ENCODE measurements around the gene IFI44. TPM values are rescaled to one million over a fixed set of nuclear protein-coding genes. Genes with fewer than 3 reads are reported as not detected.

The IFI44 gene
- total RNA-seq, 2 experiments from 2014 or later, result 56.1 to 60.1 TPM

GRCh38 chr1:78678324-78678723, 28.7 kb downstream of the IFI44 start:
- Mint-ChIP-seq H3K27me3 (peaks cover 3% of the 10 kb centered on the region), H3K36me3 (no peaks in the 10 kb centered on the region), H3K27ac (no peak overlapping the region), H3K9me3 (no peaks in the 10 kb centered on the region), H3K4me3 (no peak overlapping the region), H3K4me1 (ENCODE audit: low read depth) (peaks cover 5% of the 10 kb centered on the region)
- CTCF ChIA-PET, result interaction anchor here (0.9 to 2.1 kb wide), 6 partner anchors 8 to 547 kb away, joined by 3 to 23 read pairs (median 4); partner anchors contain the start of gene IFI44L
- POLR2A ChIA-PET, result no interaction called here
- intact Hi-C loops (cut with micrococcal nuclease), result no loop called here
- DNase-seq, result peak; percentile 30

- H3K27me3 Mint-ChIP-seq, result peaks cover 5% of the 10 kb centered on the region
- ChIA-PET CTCF (interaction anchor here (1.1 to 2.0 kb wide), 2 partner anchors 64 kb away, joined by 4 to 8 read pairs; no protein-coding TSS in a partner anchor), POLR2A (no interaction called here)
- H3K4me1 Mint-ChIP-seq (ENCODE audit: low read depth), result peaks cover 5% of the 10 kb centered on the region
- intact Hi-C loops (cut with micrococcal nuclease), result no loop called here
- H3K9me3 Mint-ChIP-seq, result no peaks in the 10 kb centered on the region
- no peak overlapping the region for H3K4me3 Mint-ChIP-seq
- no peak overlapping the region for H3K27ac Mint-ChIP-seq
- H3K36me3 Mint-ChIP-seq, result no peaks in the 10 kb centered on the region
- no peak for DNase-seq
Observed at GRCh38 chr1:78681265-78681664, 31.6 kb downstream of the IFI44 start.

GRCh38 chr1:78682496-78682895, 32.9 kb downstream of the IFI44 start:
- Mint-ChIP-seq H3K36me3 (no peaks in the 10 kb centered on the region), H3K9me3 (no peaks in the 10 kb centered on the region), H3K27me3 (peaks cover 5% of the 10 kb centered on the region), H3K4me1 (ENCODE audit: low read depth) (peaks cover 5% of the 10 kb centered on the region), H3K27ac (no peak overlapping the region), H3K4me3 (no peak overlapping the region)
- DNase-seq, result no peak
- intact Hi-C loops (cut with micrococcal nuclease), result no loop called here
- POLR2A ChIA-PET, result no interaction called here
- CTCF ChIA-PET, result interaction anchor here (1.1 to 1.8 kb wide), 2 partner anchors 65 kb away, joined by 4 to 5 read pairs; no protein-coding TSS in a partner anchor

- intact Hi-C loops (cut with micrococcal nuclease), result no loop called here
- no peak overlapping the region for H3K4me3 Mint-ChIP-seq
- H3K27ac Mint-ChIP-seq, result no peak overlapping the region
- no peaks in the 10 kb centered on the region for H3K9me3 Mint-ChIP-seq
- CTCF ChIA-PET, result interaction anchor here (0.7 to 1.8 kb wide), 2 partner anchors 60 to 65 kb away, joined by 3 to 5 read pairs; no protein-coding TSS in a partner anchor
- no peak for DNase-seq
- H3K4me1 Mint-ChIP-seq (ENCODE audit: low read depth), result peaks cover 2% of the 10 kb centered on the region
- POLR2A ChIA-PET, result no interaction called here
- H3K36me3 Mint-ChIP-seq, result no peaks in the 10 kb centered on the region
- H3K27me3 Mint-ChIP-seq, result peaks cover 5% of the 10 kb centered on the region
Observed at GRCh38 chr1:78683079-78683478, 33.4 kb downstream of the IFI44 start.

- H3K4me1 Mint-ChIP-seq (ENCODE audit: low read depth), result no peaks in the 10 kb centered on the region
- no peak overlapping the region for H3K4me3 Mint-ChIP-seq
- H3K9me3 Mint-ChIP-seq, result no peaks in the 10 kb centered on the region
- no peak for DNase-seq
- no peak overlapping the region for H3K27ac Mint-ChIP-seq
- peaks cover 8% of the 10 kb centered on the region for H3K27me3 Mint-ChIP-seq
- intact Hi-C loops (cut with micrococcal nuclease), result no loop called here
- ChIA-PET POLR2A (no interaction called here), CTCF (interaction anchor here (1.2 to 2.3 kb wide), 2 partner anchors 9 to 70 kb away, joined by 4 to 6 read pairs; no protein-coding TSS in a partner anchor)
- no peaks in the 10 kb centered on the region for H3K36me3 Mint-ChIP-seq
Observed at GRCh38 chr1:78687315-78687714, 37.7 kb downstream of the IFI44 start.

- Mint-ChIP-seq H3K27me3 (peaks cover 6% of the 10 kb centered on the region), H3K9me3 (no peaks in the 10 kb centered on the region), H3K36me3 (no peaks in the 10 kb centered on the region), H3K27ac (no peak overlapping the region), H3K4me1 (ENCODE audit: low read depth) (no peaks in the 10 kb centered on the region), H3K4me3 (no peak overlapping the region)
- DNase-seq, result no peak
- POLR2A ChIA-PET, result no interaction called here
- CTCF ChIA-PET, result interaction anchor here (2.3 kb wide), 1 partner anchor 71 kb away, joined by 6 read pairs; no protein-coding TSS in a partner anchor
- intact Hi-C loops (cut with micrococcal nuclease), result no loop called here
Observed at GRCh38 chr1:78687914-78688313, 38.3 kb downstream of the IFI44 start.

GRCh38 chr1:78688697-78689096, 39.1 kb downstream of the IFI44 start:
- DNase-seq, result no peak
- Mint-ChIP-seq H3K36me3 (no peaks in the 10 kb centered on the region), H3K4me3 (no peak overlapping the region), H3K27me3 (peaks cover 6% of the 10 kb centered on the region), H3K27ac (no peak overlapping the region), H3K9me3 (no peaks in the 10 kb centered on the region), H3K4me1 (ENCODE audit: low read depth) (no peaks in the 10 kb centered on the region)
- ChIA-PET POLR2A (no interaction called here), CTCF (no interaction called here)
- intact Hi-C loops (cut with micrococcal nuclease), result no loop called here

GRCh38 chr1:78690516-78690915, 40.9 kb downstream of the IFI44 start:
- intact Hi-C loops (cut with micrococcal nuclease), result no loop called here
- CTCF ChIA-PET, result no interaction called here
- no peak overlapping the region for H3K4me3 Mint-ChIP-seq

GRCh38 chr1:78691995-78692747, 42.5 kb downstream of the IFI44 start:
- no peak for DNase-seq
- H3K36me3 Mint-ChIP-seq, result no peaks in the 10 kb centered on the region
- peaks cover 5% of the 10 kb centered on the region for H3K27me3 Mint-ChIP-seq
- no peak overlapping the region for H3K27ac Mint-ChIP-seq
- H3K9me3 Mint-ChIP-seq, result no peaks in the 10 kb centered on the region
- ChIA-PET POLR2A (no interaction called here), CTCF (no interaction called here)
- H3K4me1 Mint-ChIP-seq (ENCODE audit: low read depth), result no peaks in the 10 kb centered on the region
- no peak overlapping the region for H3K4me3 Mint-ChIP-seq
- intact Hi-C loops (cut with micrococcal nuclease), result no loop called here

More at GRCh38 chr1:78690516-78690915, 40.9 kb downstream of the IFI44 start:
- Mint-ChIP-seq H3K36me3 (no peaks in the 10 kb centered on the region), H3K4me1 (ENCODE audit: low read depth) (no peaks in the 10 kb centered on the region), H3K27ac (no peak overlapping the region), H3K9me3 (no peaks in the 10 kb centered on the region), H3K27me3 (peaks cover 5% of the 10 kb centered on the region)
- no peak for DNase-seq
- POLR2A ChIA-PET, result no interaction called here

GRCh38 chr1:78699813-78700212, 50.2 kb downstream of the IFI44 start:
- intact Hi-C loops (cut with micrococcal nuclease), result no loop called here
- H3K4me3 Mint-ChIP-seq, result no peak overlapping the region
- CTCF ChIA-PET, result no interaction called here
- POLR2A ChIA-PET, result no interaction called here
- H3K9me3 Mint-ChIP-seq, result peaks cover 12% of the 10 kb centered on the region
- no peaks in the 10 kb centered on the region for H3K4me1 Mint-ChIP-seq (ENCODE audit: low read depth)
- DNase-seq, result no peak
- peaks cover 2% of the 10 kb centered on the region for H3K36me3 Mint-ChIP-seq
- no peak overlapping the region for H3K27ac Mint-ChIP-seq
- H3K27me3 Mint-ChIP-seq, result peaks cover 11% of the 10 kb centered on the region

- Mint-ChIP-seq H3K4me1 (ENCODE audit: low read depth) (no peaks in the 10 kb centered on the region), H3K4me3 (no peak overlapping the region), H3K27me3 (peaks cover 13% of the 10 kb centered on the region), H3K27ac (no peak overlapping the region), H3K36me3 (peaks cover 2% of the 10 kb centered on the region), H3K9me3 (peaks cover 12% of the 10 kb centered on the region)
- ChIA-PET CTCF (no interaction called here), POLR2A (no interaction called here)
- intact Hi-C loops (cut with micrococcal nuclease), result no loop called here
- no peak for DNase-seq
Observed at GRCh38 chr1:78702426-78702825, 52.8 kb downstream of the IFI44 start.

- DNase-seq, result no peak
- H3K27ac Mint-ChIP-seq, result no peak overlapping the region
- intact Hi-C loops (cut with micrococcal nuclease), result no loop called here
- peaks cover 2% of the 10 kb centered on the region for H3K36me3 Mint-ChIP-seq
- no peaks in the 10 kb centered on the region for H3K4me1 Mint-ChIP-seq (ENCODE audit: low read depth)
- POLR2A ChIA-PET, result no interaction called here
- CTCF ChIA-PET, result no interaction called here
- H3K27me3 Mint-ChIP-seq, result peaks cover 13% of the 10 kb centered on the region
- no peak overlapping the region for H3K4me3 Mint-ChIP-seq
- H3K9me3 Mint-ChIP-seq, result peaks cover 12% of the 10 kb centered on the region
Observed at GRCh38 chr1:78703806-78704205, 54.2 kb downstream of the IFI44 start.

- CTCF ChIA-PET, result no interaction called here
- intact Hi-C loops (cut with micrococcal nuclease), result no loop called here
- no peaks in the 10 kb centered on the region for H3K4me1 Mint-ChIP-seq (ENCODE audit: low read depth)
Observed at GRCh38 chr1:78712467-78713051, 62.9 kb downstream of the IFI44 start.

More at GRCh38 chr1:78712467-78713051, 62.9 kb downstream of the IFI44 start:
- H3K27ac Mint-ChIP-seq, result no peak overlapping the region
- no peak for DNase-seq
- no peaks in the 10 kb centered on the region for H3K36me3 Mint-ChIP-seq
- no peaks in the 10 kb centered on the region for H3K9me3 Mint-ChIP-seq
- no peaks in the 10 kb centered on the region for H3K27me3 Mint-ChIP-seq
- no peak overlapping the region for H3K4me3 Mint-ChIP-seq
- POLR2A ChIA-PET, result no interaction called here

Data from activated CD4-positive, alpha-beta memory T cell treated with anti-CD3 and anti-CD28 coated beads for 36 hours (primary cell).